Measurements from ENCODE around the gene RNF111. TPM values are rescaled to one million over a fixed set of nuclear protein-coding genes. Genes with fewer than 3 reads are reported as not detected.

Gene RNF111
- total and polyA plus RNA-seq, 10 of the 15 experiments (the other 5 are each of a cell fraction or from before 2014, with no cell fraction given), result 8.6 to 34.7 (median 15.7) TPM

DNA sequence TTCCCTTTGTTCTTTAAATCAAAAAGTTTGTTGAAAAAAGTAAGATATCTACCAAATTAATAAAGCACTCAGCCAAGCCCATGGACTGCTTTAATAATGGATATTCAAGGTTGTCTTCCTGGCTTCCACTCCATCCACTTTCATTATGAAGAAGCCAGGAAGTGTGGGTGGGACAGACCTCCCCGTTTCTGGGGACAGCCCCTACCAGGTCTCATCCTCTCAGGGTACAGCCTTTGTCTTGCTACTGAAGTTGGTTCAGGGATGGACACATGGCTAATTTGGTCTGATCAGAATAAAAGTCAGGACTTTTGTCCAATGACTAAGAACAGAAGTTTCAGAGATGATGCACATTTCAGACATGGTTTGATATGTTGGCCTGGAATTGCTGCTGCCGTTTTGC, 150.1 kb downstream of the RNF111 start (continued):
- TF ChIP-seq, protein P1, sequence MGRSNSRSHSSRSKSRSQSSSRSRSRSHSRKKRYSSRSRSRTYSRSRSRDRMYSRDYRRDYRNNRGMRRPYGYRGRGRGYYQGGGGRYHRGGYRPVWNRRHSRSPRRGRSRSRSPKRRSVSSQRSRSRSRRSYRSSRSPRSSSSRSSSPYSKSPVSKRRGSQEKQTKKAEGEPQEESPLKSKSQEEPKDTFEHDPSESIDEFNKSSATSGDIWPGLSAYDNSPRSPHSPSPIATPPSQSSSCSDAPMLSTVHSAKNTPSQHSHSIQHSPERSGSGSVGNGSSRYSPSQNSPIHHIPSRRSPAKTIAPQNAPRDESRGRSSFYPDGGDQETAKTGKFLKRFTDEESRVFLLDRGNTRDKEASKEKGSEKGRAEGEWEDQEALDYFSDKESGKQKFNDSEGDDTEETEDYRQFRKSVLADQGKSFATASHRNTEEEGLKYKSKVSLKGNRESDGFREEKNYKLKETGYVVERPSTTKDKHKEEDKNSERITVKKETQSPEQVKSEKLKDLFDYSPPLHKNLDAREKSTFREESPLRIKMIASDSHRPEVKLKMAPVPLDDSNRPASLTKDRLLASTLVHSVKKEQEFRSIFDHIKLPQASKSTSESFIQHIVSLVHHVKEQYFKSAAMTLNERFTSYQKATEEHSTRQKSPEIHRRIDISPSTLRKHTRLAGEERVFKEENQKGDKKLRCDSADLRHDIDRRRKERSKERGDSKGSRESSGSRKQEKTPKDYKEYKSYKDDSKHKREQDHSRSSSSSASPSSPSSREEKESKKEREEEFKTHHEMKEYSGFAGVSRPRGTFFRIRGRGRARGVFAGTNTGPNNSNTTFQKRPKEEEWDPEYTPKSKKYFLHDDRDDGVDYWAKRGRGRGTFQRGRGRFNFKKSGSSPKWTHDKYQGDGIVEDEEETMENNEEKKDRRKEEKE (IDR thresholded peaks at IDR 0.05), result no peak
- TF ChIP-seq, protein P2, sequence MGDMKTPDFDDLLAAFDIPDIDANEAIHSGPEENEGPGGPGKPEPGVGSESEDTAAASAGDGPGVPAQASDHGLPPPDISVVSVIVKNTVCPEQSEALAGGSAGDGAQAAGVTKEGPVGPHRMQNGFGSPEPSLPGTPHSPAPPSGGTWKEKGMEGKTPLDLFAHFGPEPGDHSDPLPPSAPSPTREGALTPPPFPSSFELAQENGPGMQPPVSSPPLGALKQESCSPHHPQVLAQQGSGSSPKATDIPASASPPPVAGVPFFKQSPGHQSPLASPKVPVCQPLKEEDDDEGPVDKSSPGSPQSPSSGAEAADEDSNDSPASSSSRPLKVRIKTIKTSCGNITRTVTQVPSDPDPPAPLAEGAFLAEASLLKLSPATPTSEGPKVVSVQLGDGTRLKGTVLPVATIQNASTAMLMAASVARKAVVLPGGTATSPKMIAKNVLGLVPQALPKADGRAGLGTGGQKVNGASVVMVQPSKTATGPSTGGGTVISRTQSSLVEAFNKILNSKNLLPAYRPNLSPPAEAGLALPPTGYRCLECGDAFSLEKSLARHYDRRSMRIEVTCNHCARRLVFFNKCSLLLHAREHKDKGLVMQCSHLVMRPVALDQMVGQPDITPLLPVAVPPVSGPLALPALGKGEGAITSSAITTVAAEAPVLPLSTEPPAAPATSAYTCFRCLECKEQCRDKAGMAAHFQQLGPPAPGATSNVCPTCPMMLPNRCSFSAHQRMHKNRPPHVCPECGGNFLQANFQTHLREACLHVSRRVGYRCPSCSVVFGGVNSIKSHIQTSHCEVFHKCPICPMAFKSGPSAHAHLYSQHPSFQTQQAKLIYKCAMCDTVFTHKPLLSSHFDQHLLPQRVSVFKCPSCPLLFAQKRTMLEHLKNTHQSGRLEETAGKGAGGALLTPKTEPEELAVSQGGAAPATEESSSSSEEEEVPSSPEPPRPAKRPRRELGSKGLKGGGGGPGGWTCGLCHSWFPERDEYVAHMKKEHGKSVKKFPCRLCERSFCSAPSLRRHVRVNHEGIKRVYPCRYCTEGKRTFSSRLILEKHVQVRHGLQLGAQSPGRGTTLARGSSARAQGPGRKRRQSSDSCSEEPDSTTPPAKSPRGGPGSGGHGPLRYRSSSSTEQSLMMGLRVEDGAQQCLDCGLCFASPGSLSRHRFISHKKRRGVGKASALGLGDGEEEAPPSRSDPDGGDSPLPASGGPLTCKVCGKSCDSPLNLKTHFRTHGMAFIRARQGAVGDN (IDR thresholded peaks at IDR 0.05), result no peak
- TF ChIP-seq KLF5 (IDR thresholded peaks at IDR 0.05; ENCODE audit: partially characterized antibody) (no peak), SUPT20H (IDR thresholded peaks at IDR 0.05; ENCODE audit: borderline replicate concordance, control insufficient read depth, low read depth, low read length) (no peak)
- TF ChIP-seq, protein P3, sequence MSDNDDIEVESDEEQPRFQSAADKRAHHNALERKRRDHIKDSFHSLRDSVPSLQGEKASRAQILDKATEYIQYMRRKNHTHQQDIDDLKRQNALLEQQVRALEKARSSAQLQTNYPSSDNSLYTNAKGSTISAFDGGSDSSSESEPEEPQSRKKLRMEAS (IDR thresholded peaks at IDR 0.05; ENCODE audit: low read depth, low read length), result no peak
- TF ChIP-seq, protein P4, sequence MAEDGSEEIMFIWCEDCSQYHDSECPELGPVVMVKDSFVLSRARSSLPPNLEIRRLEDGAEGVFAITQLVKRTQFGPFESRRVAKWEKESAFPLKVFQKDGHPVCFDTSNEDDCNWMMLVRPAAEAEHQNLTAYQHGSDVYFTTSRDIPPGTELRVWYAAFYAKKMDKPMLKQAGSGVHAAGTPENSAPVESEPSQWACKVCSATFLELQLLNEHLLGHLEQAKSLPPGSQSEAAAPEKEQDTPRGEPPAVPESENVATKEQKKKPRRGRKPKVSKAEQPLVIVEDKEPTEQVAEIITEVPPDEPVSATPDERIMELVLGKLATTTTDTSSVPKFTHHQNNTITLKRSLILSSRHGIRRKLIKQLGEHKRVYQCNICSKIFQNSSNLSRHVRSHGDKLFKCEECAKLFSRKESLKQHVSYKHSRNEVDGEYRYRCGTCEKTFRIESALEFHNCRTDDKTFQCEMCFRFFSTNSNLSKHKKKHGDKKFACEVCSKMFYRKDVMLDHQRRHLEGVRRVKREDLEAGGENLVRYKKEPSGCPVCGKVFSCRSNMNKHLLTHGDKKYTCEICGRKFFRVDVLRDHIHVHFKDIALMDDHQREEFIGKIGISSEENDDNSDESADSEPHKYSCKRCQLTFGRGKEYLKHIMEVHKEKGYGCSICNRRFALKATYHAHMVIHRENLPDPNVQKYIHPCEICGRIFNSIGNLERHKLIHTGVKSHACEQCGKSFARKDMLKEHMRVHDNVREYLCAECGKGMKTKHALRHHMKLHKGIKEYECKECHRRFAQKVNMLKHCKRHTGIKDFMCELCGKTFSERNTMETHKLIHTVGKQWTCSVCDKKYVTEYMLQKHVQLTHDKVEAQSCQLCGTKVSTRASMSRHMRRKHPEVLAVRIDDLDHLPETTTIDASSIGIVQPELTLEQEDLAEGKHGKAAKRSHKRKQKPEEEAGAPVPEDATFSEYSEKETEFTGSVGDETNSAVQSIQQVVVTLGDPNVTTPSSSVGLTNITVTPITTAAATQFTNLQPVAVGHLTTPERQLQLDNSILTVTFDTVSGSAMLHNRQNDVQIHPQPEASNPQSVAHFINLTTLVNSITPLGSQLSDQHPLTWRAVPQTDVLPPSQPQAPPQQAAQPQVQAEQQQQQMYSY (CRISPR knock-in tag; IDR thresholded peaks at IDR 0.05), result no peak

All from GM12878 (cell line).